GM18861 (cell line): ENCODE measurements around the gene WDR4.
"Not testable (repeated sequence)": the region's sequence is repeated elsewhere in the genome, so short reads cannot be mapped to it uniquely, and the experiment has no call there.

Source experiments
- ATAC-seq: cut with Tn5 transposase; IDR thresholded peaks from one replicate; pipeline ENCODE4 v1.9.1; 2021; ENCODE audit not compliant: unreplicated experiment

The WDR4 gene

GRCh38 chr21:42840411-42841155 lies 38.8 kb downstream of the WDR4 start:
- no peak for ATAC-seq

GRCh38 chr21:42839271-42840231 lies 39.8 kb downstream of the WDR4 start:
- no peak for ATAC-seq

DNA sequence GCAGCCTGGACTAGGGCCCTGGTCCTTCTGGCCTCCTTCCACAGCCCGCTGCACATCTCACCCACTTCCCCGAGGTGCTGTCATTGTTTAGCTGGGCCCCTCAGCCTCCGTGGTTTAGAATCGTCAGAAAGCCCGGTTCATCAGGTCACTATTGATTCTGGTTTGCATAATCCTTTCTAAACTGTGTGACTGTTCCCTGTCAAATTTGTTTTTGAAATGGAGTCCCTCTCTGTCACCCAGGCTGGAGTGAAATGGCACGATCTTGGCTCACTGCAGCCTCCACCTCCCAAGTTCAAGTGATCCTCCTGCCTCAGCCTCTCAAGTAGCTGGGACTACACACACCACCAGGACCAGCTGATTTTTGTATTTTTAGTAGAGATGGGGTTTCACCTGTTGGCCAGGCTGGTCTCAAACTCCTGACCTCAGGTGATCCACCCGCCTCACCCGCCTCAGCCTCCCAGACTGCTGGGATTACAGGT lies 41.1 kb downstream of the WDR4 start:
- ATAC-seq = not testable (repeated sequence)

DNA sequence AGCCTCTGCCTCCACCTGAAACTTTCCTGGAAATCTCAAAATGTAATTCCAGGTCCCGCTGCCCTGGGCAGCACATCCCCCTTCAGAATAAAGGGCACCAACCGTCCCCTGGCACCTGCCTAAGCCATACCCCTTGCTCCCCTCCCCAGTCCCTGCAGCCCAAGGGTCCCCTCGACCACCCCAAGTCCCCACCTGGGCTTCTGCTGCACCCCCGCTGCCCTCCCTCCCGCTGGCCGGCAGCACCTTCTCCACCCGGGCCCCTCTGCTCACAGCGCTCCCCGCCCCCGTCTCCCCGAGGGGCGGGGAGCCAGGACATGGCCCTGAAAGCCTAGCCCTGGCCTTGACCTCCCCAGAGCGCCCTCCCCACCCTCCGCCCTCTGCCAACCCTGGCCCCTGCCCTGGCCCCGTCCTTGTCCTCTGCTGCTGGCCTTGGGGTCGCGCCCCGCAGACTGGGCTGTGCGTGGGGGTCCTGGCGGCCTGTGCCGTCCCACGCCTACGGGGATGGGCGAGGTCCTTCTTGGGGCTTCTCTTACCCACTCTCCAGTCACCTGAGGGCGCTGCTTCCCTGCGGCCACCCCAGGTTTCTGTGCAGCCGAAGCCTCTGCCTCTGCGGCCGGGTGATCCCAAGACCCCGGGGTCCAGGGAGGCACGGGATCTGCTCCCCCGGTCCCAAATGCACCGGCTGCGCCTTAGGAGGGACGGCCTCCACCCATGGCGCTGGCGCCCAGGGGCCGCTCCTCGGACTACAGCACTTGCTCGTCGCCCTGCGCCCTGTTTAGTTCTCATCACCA lies 41.7 kb downstream of the WDR4 start:
- no peak for ATAC-seq

GRCh38 chr21:42836767-42837301 lies 42.5 kb downstream of the WDR4 start:
- ATAC-seq = no peak

- ATAC-seq = no peak
These were observed 43.0 kb downstream of the WDR4 start for GRCh38 chr21:42836402-42836666.

- ATAC-seq = no peak
These were observed 43.5 kb downstream of the WDR4 start for GRCh38 chr21:42835611-42836401.

- ATAC-seq = no peak
These were observed 44.1 kb downstream of the WDR4 start for GRCh38 chr21:42835211-42835610.

- no peak for ATAC-seq
These were observed 44.6 kb downstream of the WDR4 start for GRCh38 chr21:42834726-42835191.

GRCh38 chr21:42833859-42834725 lies 45.2 kb downstream of the WDR4 start:
- no peak for ATAC-seq

DNA sequence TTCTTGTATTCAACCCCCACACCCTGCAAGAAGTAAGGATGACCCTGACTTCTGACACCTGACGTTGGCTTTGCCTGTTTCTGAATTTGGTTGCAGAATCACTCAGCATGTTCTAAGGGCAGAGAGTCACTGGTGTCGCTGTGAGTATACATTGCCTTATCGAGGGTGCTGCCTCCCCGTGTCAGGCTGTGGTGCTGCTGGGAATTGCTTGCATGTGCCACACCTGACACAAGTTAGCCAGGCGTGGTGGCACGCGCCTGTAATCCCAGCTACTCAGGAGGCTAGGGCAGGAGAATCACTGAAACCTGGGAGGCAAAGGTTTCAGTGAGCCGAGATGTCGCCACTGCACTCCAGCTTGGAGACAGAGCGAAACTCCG lies 45.9 kb downstream of the WDR4 start:
- ATAC-seq = no peak

GRCh38 chr21:42832321-42832630 lies 47.1 kb downstream of the WDR4 start:
- ATAC-seq = not testable (repeated sequence)

- no peak for ATAC-seq
These were observed 48.6 kb downstream of the WDR4 start for GRCh38 chr21:42830456-42831455.

GRCh38 chr21:42829954-42830353 lies 49.4 kb downstream of the WDR4 start:
- ATAC-seq = no peak

DNA sequence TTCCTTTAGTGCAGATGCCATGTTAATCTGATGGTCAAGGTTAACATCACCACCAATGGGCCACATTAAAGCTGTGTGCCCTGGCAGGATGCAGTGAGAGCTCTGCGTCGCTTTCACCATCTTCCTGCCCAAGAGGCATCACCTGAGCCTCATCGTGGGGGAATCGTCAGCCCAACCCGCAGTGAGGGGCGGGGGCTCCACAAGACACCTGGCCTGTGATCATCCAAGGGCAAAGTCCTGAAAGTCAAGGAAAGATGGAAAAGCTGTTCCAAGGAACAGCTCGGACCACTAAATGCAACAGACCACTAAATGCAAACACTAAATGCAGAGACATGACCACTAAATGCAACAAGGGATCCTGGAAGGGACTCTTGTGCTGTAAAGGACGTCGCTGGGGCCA lies 49.9 kb downstream of the WDR4 start:
- ATAC-seq = no peak

GRCh38 chr21:42827588-42827987 lies 51.8 kb downstream of the WDR4 start:
- no peak for ATAC-seq

DNA sequence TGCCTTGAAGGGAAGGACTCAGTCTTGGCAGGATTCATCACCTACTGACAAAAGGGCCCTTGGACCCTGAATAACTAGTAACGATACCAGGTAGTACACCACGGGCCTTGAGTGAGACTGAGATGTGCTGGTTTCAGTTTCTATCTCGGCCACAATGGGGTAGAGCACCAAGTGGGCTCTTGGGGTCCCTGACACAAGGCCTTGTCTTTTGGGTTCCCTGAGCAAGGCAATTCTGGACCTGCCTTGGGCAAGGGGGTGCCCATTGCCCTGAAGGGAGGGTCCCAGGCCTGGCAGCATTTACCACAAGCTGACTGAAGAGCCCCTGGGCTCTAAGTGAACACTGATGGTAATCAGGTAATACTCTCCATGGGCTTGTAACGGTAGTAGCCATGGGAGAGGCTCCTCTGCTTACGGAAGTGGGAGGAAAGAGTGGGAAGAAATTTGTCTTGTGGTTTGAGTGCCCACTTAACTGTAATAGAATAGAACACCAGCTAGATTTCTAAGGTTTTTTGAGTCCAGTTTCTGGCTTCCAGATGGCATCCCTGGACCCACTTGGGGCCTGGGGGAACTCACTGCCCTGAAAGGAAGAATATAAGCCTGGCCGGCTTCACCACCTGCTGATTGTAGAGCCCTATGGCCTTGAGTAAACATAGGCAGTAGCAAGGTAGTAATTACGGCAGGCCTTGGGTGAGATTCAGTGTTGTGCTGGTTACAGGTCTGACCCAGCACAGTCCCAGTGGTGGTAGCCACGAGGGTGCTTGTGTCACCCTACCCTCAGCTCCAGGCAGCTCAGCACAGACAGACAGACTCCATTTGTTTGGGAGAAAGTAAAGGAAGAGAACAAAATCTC lies 58.5 kb downstream of the WDR4 start:
- no peak for ATAC-seq
